ENCODE measurements around the gene KLHDC4. TPM values are rescaled to one million over a fixed set of nuclear protein-coding genes. Genes with fewer than 3 reads are reported as not detected.

KLHDC4 gene
- total and polyA plus RNA-seq, 2 of the 4 experiments (the other 2 are of a cell fraction), result 13.6 to 19.0 TPM

DNA sequence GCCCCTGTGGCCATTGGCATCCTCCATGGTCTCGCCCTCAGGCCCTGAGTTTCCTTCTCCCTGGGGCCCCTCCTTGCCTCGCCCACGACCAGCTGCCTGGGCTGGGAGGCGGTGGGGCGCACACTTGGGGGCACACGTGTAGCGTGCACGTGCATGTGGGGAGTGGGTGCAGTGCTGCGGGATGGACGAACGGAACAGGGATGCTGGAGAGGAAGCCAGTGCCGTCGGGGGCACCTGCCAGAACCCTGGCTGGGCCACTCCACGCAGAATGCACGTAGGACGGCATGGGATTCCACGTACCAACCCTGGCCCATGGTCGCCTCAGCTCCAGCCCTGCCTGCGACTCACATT is 80.4 kb downstream of the KLHDC4 start:
- H3K79me1 ChIP-seq (ENCODE audit: low read depth in 1 of 2, low read length in 2 of 2), result no peaks in the 10 kb centered on the region
- no peaks in the 10 kb centered on the region for H4K20me1 ChIP-seq (ENCODE audit: insufficient read depth, low read length)
- no peak overlapping the region for H3K14ac ChIP-seq (replicated peaks; ENCODE audit: low read depth, low read length)
- H2AFZ ChIP-seq (replicated peaks; ENCODE audit: low read length, poor library complexity), result no peak overlapping the region
- DNase-seq (no peak), ATAC-seq (ENCODE audit: low read depth) (no peak)
- intact Hi-C loops (cut with micrococcal nuclease), result no loop called here
- no peak overlapping the region for H2BK120ac ChIP-seq (ENCODE audit: low read depth, low read length)
- H3K27me3 ChIP-seq (ENCODE audit: control insufficient read depth, insufficient read depth, low read length), result peaks cover 14% of the 10 kb centered on the region; the same call in 1 of the 2 replicates
- ChIA-PET CTCF (no interaction called here), POLR2A (ENCODE audit: unreplicated experiment) (no interaction called here)
- dilution Hi-C loops (cut with HindIII; ENCODE audit: low sequenced_read_pairs, unreplicated experiment), result no loop called here
- H3K36me3 ChIP-seq (ENCODE audit: control insufficient read depth, insufficient read depth, low read length), result no peaks in the 10 kb centered on the region
- H3K23ac ChIP-seq (ENCODE audit: low read depth, low read length), result no peak overlapping the region
- TF ChIP-seq NFE2L2 (IDR thresholded peaks at IDR 0.05; ENCODE audit: low read depth, low read length) (no peak), CHD1 (IDR thresholded peaks at IDR 0.05; ENCODE audit: low read depth, low read length) (no peak), CEBPB (IDR thresholded peaks at IDR 0.05; ENCODE audit: low read depth, low read length) (no peak), RAD21 (IDR thresholded peaks at IDR 0.05; ENCODE audit: low read length) (no peak), RFX5 (IDR thresholded peaks at IDR 0.05; ENCODE audit: low read depth, low read length) (no peak), MXI1 (IDR thresholded peaks at IDR 0.05; ENCODE audit: borderline replicate concordance, low read depth, low read length) (no peak), RCOR1 (IDR thresholded peaks at IDR 0.05; ENCODE audit: insufficient replicate concordance, low read length) (no peak), POLR2A (IDR thresholded peaks at IDR 0.05; ENCODE audit: low read depth, low read length) (no peak), MAFK (IDR thresholded peaks at IDR 0.05; ENCODE audit: low read depth, low read length) (no peak), BHLHE40 (IDR thresholded peaks at IDR 0.05; ENCODE audit: low read depth, low read length) (no peak), FOS (IDR thresholded peaks at IDR 0.05; ENCODE audit: low read depth, low read length) (no peak), SMC3 (IDR thresholded peaks at IDR 0.05; ENCODE audit: low read depth, low read length) (no peak), MAZ (IDR thresholded peaks at IDR 0.05; ENCODE audit: borderline replicate concordance, low read depth, low read length) (no peak)
- TF ChIP-seq, protein P1, sequence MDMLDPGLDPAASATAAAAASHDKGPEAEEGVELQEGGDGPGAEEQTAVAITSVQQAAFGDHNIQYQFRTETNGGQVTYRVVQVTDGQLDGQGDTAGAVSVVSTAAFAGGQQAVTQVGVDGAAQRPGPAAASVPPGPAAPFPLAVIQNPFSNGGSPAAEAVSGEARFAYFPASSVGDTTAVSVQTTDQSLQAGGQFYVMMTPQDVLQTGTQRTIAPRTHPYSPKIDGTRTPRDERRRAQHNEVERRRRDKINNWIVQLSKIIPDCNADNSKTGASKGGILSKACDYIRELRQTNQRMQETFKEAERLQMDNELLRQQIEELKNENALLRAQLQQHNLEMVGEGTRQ (IDR thresholded peaks at IDR 0.05; ENCODE audit: low read depth, low read length), result no peak
- TF ChIP-seq, protein P2, sequence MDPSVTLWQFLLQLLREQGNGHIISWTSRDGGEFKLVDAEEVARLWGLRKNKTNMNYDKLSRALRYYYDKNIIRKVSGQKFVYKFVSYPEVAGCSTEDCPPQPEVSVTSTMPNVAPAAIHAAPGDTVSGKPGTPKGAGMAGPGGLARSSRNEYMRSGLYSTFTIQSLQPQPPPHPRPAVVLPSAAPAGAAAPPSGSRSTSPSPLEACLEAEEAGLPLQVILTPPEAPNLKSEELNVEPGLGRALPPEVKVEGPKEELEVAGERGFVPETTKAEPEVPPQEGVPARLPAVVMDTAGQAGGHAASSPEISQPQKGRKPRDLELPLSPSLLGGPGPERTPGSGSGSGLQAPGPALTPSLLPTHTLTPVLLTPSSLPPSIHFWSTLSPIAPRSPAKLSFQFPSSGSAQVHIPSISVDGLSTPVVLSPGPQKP (IDR thresholded peaks at IDR 0.05; ENCODE audit: borderline replicate concordance, low read depth, low read length), result no peak
- TF ChIP-seq, protein P3, sequence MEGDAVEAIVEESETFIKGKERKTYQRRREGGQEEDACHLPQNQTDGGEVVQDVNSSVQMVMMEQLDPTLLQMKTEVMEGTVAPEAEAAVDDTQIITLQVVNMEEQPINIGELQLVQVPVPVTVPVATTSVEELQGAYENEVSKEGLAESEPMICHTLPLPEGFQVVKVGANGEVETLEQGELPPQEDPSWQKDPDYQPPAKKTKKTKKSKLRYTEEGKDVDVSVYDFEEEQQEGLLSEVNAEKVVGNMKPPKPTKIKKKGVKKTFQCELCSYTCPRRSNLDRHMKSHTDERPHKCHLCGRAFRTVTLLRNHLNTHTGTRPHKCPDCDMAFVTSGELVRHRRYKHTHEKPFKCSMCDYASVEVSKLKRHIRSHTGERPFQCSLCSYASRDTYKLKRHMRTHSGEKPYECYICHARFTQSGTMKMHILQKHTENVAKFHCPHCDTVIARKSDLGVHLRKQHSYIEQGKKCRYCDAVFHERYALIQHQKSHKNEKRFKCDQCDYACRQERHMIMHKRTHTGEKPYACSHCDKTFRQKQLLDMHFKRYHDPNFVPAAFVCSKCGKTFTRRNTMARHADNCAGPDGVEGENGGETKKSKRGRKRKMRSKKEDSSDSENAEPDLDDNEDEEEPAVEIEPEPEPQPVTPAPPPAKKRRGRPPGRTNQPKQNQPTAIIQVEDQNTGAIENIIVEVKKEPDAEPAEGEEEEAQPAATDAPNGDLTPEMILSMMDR (conservative IDR thresholded peaks at IDR 0.05; ENCODE audit: low read depth, low read length), result no peak
- no peak overlapping the region for H3K27ac ChIP-seq (ENCODE audit: insufficient read depth, low read length)
- H2BK20ac ChIP-seq (ENCODE audit: low read depth, low read length), result no peak overlapping the region
- H3K9ac ChIP-seq (ENCODE audit: low read depth, low read length), result no peak overlapping the region
- BruUV-seq (replicated peaks), result no TSS peak
- in situ Hi-C loops (cut with MboI; ENCODE audit: low sequenced_read_pairs), result no loop called here
- H4K91ac ChIP-seq (ENCODE audit: insufficient read depth, low read depth, low read length), result no peak overlapping the region
- H3K9me1 ChIP-seq (ENCODE audit: insufficient read depth, low read length), result no peaks in the 10 kb centered on the region
- H2AK9ac ChIP-seq (replicated peaks; ENCODE audit: low read depth, low read length, poor library complexity), result no peak overlapping the region
- no peak overlapping the region for H2BK15ac ChIP-seq (ENCODE audit: low read depth, low read length)
- H3K9me3 ChIP-seq (ENCODE audit: control insufficient read depth, insufficient read depth, low read length), result no peaks in the 10 kb centered on the region
- no peak overlapping the region for H2AK5ac ChIP-seq (ENCODE audit: low read depth, low read length)
- H3K18ac ChIP-seq (ENCODE audit: low read depth, low read length), result no peak overlapping the region
- H4K8ac ChIP-seq (ENCODE audit: low read depth in 2 of 2, low read length in 2 of 2), result no peak overlapping the region
- no peak overlapping the region for H3K4me3 ChIP-seq (ENCODE audit: insufficient read depth, low read depth, low read length)
- 93% methylated on average over 5 of the region's 19 CpGs; no CpG with 5 or more reads in 1 of the 2 experiments for WGBS, 2 experiments (ENCODE audit: extremely low coverage in 2 of 2, insufficient read length in 1 of 2)
- H2BK5ac ChIP-seq (ENCODE audit: low read depth, low read length, poor library complexity, severe bottlenecking), result no peak overlapping the region
- H3K4me1 ChIP-seq (ENCODE audit: control insufficient read depth, insufficient read depth, low read length), result peaks cover 9% of the 10 kb centered on the region
- H3K4ac ChIP-seq (ENCODE audit: low read depth, low read length), result no peak overlapping the region
- no peak overlapping the region for H3K56ac ChIP-seq (ENCODE audit: extremely low read depth, insufficient read depth, low read length)
- H4K5ac ChIP-seq (ENCODE audit: low read depth, low read length), result no peak overlapping the region
- no peak overlapping the region for H3K4me2 ChIP-seq (ENCODE audit: low read depth, low read length)

Measured in IMR-90 (cell line).